GM19468 (cell line): Measurements from ENCODE around the gene CCNDBP1.
A peak's percentile ranks its signal among the peaks of the same experiment; 100 is the strongest.
"Not testable (repeated sequence)": the region's sequence is repeated elsewhere in the genome, so short reads cannot be mapped to it uniquely, and the experiment has no call there.

Experiments used
- ATAC-seq: cut with Tn5 transposase; IDR thresholded peaks from one replicate; pipeline ENCODE4 v1.9.1; 2021; ENCODE audit warnings: mild to moderate bottlenecking, moderate library complexity, moderate number of reproducible peaks; ENCODE audit not compliant: unreplicated experiment; ENCODE audit errors: extremely low read depth

CCNDBP1 gene

GRCh38 chr15:43185157-43186002 is at the start of gene CCNDBP1:
CCNDBP1 (plus strand) TSS chr15:43185403; CDS start chr15:43185499, 96 bp downstream.
- ATAC-seq = peak; percentile 73

DNA sequence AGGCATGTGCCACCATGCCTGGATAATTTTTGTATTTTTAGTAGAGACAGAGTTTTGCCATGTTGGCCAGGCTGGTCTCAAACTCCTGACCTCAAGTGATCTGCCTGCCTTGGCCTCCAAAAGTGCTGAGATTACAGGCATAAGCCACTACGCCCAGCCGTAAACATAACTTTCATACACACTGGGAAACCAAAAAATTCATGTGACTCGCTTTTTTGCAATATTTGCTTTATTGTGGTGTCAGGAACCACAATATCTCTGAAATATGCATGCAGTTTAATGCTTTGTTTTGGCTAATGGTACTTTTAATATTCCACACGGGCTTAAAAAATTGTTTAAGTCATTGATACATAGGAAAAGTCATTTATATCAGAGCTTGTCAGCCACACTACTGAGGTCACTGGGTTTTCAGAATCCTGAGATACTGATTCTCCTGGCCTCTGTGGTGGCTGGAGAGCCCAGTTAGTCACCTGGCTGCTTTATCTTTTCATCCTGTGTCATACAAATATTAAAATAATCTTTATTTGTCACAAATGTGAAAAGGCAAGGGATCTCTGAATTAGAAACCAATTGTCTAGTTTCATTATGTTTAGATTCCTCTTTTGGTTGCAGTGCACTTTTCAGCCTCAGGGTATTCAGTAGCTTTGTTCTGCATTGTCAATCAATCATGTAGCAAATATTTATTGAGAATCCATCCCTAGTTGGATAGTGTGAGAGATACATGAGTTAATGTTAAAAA is 41.8 kb upstream of the CCNDBP1 start:
- ATAC-seq = no peak

DNA sequence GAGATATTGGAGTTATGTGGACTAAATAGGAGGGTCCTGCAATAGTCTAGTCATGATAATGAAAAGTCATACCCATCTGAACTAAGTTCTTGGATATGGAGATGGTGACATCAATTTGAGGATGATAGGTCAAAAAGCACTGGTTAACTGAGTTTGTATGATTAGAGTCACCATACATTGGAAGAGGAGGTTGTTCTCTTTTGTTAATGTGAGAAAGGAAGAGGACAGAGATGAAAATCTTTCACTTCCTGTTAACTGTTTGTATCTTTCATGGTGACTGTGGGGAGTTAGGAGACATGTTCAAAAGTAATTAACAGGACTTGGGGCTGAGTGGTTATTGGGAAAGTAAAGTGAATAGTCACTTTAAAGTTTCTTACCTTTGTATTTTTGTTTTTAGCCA is 40.7 kb upstream of the CCNDBP1 start:
- ATAC-seq = no peak

- no peak for ATAC-seq
These were observed 39.0 kb upstream of the CCNDBP1 start for GRCh38 chr15:43146184-43146583.

DNA sequence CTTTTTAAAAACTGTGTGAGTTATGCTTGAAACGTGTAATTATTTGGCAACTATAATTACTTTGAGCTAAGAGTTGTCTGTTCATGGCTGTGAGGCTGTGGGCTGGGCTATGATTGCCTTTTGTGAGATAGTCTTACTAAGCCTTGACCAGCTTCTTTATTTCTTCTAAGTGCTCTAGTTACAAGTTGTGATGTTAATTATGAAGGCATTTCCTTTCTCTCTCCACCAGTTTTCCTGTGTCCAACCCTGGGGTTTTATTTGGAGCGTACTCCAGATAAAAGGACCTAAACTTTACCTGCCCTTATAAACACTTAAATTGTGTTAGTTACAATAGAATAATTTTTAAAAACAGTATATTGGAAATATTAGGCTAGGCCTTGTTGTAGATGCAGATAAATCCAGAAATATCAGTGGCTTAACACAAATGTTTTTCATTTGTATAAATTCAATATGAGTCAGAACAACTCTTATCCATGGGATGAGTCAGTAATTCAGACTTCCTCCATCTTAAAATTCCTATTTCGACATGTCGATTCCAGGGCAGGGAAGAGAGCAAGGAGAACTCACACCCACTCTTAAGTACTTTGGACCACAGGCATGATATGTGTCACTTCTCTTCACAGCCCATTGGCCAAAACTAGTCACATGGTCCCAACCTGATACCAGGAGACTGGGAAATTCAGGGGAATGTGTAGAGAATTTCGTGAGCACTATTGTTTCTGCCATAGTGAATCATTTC is 34.8 kb upstream of the CCNDBP1 start:
- no peak for ATAC-seq

DNA sequence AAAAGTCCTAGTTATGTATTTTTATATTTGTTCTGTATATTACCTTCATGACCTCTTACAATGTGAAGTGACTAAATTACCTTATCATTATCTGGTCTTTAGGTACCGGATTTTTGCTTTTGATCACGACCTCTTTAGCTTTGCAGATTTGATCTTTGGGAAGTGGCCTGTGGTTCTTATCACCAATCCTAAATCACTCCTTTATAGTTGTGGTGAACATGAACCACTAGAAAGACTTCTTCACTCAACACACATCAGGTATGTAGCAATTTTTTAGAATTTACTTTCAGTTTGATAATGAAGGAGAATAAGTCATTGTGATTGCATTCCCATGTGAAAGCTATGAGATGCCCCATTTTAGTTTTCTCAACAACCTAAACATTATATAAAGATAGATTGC is 33.5 kb upstream of the CCNDBP1 start:
- no peak for ATAC-seq

DNA sequence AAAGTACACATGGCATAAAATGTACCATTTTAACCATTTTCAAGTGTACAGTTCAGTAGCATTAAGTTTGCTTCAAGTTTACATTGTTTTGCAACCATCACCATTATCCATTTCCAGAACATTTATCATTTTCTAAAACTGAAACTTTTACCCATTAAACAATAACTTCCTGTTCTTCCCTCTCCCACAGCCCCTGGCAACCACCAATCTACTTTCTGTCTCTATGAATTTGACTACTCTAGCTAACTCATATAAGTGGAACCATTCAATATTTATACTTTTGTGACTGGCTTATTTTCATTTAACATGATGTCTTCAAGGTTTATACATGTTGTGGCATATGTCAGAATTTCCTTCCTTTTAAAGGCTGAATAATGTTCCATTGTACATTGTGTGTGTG is 31.9 kb upstream of the CCNDBP1 start:
- no peak for ATAC-seq

DNA sequence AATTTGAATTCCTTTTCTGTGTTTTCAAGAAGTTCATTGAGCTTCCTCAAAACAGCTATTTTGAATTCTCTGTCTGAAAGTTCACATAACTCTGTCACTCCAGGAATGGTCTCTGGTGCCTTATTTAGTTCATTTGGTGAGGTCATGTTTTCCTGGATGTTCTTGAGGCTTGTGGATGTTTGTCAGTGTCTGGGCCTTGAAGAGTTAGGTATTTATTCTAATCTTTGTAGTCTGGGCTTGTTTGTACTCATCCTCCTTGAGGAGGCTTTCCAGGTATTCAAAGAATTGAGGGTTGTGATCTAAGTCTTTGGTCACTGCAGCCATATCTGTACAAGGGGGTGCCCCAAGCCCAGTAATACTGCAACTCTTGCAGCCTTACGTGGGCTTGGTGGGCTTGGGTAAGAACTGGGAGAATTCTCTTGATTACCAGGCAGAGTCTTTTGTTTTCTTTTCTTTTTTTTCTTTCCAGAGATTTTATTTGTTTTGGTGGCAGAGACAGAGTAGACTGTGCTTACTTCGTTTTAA is 19.3 kb upstream of the CCNDBP1 start:
- no peak for ATAC-seq

- not testable (repeated sequence) for ATAC-seq
These were observed 17.9 kb upstream of the CCNDBP1 start for GRCh38 chr15:43167261-43167660.

DNA sequence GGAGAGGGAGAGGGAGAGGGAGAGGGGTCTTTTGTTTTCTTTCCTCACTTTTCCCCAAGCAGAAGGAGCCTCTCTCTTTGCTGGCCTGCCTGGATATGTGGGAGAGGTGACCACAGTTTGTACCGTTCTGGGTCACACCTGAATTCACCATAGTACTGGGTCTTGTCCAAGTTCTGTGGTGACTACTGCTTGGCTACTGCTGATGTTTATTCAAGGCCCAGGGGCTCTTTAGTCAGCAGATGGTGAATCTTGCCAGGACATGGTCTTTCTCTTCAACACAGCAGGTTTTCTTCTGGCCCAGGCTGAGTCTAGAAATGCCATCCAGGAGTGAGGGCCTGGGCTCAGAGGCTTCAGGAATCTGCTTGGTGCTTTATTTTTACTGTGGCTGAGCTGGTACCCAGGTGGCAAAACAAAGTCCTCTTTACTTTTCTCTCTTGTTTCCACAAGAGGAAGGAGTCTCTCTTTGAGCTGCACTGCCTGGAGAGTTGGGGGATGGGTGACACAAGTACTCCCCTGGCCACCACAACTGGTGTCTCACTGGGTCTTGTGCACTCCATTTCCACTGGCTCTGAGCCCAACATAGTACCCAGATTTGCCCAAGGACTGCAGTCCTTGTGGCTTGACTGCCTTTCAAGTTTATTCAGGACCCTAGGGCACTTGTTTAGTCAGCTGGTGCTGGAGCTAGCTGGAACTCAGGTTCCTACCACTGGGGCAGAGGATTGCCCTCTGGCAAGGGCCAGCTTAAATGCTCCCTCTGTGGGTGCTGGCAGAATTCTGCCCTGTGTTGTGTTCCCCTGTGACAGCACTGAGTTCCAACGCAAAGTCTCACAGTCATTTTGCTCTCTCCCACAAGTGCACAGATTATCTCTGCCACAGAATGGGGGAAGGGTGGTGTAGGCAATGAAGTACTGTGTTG is 16.8 kb upstream of the CCNDBP1 start:
- ATAC-seq = no peak

GRCh38 chr15:43169888-43170287 is 15.3 kb upstream of the CCNDBP1 start:
- ATAC-seq = no peak

GRCh38 chr15:43175656-43176309 is 9.4 kb upstream of the CCNDBP1 start:
- not testable (repeated sequence) for ATAC-seq

DNA sequence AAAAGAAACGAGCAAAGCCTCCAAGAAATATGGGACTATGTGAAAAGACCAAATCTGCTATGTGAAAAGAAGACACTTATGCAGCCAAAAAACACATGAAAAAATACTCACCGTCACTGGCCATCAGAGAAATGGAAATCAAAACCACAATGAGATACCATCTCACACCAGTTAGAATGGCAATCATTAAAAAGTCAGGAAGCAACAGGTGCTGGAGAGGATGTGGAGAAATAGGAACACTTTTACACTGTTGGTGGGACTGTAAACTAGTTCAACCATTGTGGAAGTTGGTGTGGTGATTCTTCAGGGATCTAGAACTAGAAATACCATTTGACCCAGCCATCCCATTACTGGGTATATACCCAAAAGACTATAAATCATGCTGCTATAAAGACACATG is 8.1 kb upstream of the CCNDBP1 start:
- not testable (repeated sequence) for ATAC-seq

DNA sequence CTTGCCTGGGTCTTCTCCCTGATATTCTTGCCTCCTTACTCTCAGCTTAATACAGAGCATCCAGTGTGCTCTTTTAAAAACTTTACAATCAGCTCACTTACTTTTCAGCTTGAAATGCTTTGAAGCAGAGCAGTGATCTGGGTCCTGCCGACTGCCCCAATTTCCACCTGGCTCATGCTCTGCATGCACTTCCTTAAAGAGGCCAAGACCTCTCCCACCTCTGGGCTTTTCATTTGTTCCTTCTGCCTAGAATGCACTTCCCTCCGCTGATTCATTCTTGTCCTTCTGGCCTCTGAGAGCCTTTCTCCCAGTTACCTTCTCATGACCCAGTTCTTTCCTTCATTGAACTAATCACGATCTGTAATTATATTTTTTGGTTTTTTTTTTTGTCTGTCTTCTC is 1.9 kb upstream of the CCNDBP1 start:
- ATAC-seq = no peak

DNA sequence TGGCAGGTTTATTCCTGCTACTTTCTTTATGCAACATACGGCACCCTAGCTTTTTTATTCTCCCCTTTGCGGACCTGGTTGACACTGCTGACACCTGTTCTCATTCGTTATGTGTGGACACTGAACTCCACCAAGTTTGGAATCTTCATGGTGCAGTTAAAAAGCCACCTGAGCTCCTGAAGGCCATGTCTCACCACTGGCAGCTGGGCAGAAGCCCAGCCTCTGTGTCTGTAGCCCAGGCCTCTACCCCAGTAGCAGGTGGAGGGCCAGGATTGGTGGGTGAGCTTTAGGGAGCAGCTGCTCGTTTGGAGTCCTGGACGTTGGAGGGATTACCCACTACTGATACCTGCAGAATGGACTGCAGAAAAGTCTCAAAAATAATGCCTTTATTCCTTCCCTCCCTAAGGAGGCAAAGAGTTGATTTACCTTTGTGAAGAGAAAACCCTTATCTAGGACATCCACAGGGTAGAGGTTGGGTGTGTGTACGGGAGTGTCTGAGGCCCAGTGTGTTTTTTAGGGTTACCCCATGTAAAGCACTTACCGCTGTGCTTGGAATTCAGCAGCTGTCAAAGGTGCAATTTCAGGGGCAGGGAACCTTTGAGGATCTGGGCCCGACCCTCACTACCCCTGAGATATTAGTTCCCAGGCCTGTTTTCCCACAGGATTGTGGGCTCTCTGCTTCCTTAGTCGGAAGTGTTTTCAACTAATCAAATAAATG is 637 bp upstream of the CCNDBP1 start:
- ATAC-seq = no peak

GRCh38 chr15:43186003-43186353 is 775 bp downstream of the CCNDBP1 start:
- no peak for ATAC-seq

- no peak for ATAC-seq
These were observed 2.4 kb downstream of the CCNDBP1 start for GRCh38 chr15:43187544-43188155.

DNA sequence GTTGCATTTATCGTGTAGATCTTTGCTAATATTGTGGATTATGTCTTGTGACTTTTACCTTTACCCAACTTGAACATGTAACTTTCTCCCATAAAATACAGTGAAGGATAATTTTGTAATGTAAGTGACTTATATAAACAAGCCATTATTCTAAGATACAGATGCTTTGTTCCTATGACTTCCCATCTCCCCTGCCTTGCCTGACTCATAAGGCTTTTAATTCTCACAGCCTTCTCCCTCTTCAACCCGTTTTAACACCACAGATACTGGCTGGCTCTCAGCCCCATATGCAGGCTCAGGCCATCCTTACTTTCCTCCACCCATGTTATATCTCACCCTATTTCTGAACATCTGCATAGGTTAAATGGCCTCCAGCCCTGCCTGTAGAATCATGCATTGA is 4.1 kb downstream of the CCNDBP1 start:
- no peak for ATAC-seq
